ENCODE results near the gene CA10. TPM values are rescaled to one million over a fixed set of nuclear protein-coding genes. Genes with fewer than 3 reads are reported as not detected.

The CA10 gene
- total and polyA plus RNA-seq, 11 donors, result not detected

- DNase-seq, result no peak
- no peaks in the 10 kb centered on the region for H3K36me3 ChIP-seq
- no peaks in the 10 kb centered on the region for H3K4me1 ChIP-seq
- H3K9me3 ChIP-seq, result no peaks in the 10 kb centered on the region
- no peaks in the 10 kb centered on the region for H3K27me3 ChIP-seq
- H3K27ac ChIP-seq, result no peak overlapping the region
- H3K4me3 ChIP-seq, result no peak overlapping the region
- no peak for ATAC-seq
- TF ChIP-seq POLR2A (IDR thresholded peaks at IDR 0.05), result no peak
- TF ChIP-seq, protein P1, sequence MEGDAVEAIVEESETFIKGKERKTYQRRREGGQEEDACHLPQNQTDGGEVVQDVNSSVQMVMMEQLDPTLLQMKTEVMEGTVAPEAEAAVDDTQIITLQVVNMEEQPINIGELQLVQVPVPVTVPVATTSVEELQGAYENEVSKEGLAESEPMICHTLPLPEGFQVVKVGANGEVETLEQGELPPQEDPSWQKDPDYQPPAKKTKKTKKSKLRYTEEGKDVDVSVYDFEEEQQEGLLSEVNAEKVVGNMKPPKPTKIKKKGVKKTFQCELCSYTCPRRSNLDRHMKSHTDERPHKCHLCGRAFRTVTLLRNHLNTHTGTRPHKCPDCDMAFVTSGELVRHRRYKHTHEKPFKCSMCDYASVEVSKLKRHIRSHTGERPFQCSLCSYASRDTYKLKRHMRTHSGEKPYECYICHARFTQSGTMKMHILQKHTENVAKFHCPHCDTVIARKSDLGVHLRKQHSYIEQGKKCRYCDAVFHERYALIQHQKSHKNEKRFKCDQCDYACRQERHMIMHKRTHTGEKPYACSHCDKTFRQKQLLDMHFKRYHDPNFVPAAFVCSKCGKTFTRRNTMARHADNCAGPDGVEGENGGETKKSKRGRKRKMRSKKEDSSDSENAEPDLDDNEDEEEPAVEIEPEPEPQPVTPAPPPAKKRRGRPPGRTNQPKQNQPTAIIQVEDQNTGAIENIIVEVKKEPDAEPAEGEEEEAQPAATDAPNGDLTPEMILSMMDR (IDR thresholded peaks at IDR 0.05), result no peak
- intact Hi-C loops (cut with DNase I), result loop anchor here in 2 of 10 donors (5.0 to 10.0 kb wide), 2 partner anchors 55 to 58 kb away; no protein-coding TSS in a partner anchor
Observed at GRCh38 chr17:51937264-51937663, 221.2 kb downstream of the CA10 start.

DNA sequence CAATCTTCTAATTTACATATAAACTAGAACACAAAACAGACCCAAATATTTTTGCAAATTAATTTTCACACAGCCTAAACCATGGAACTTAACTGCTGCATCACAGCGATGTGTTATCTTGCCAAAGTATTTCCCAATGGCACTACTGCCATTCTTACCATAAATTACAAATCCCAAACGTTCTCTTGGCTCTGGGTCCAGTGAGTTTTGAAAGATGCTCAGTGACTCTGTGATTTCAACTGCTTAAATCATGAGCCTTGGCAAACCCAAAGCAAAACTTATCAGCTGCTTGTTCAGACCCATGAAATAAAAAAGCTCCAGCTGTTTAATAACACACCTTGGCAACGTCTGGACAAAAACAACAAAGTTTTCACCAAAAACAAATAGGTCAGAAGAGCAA lies 223.0 kb downstream of the CA10 start:
- H3K36me3 ChIP-seq, result no peaks in the 10 kb centered on the region
- ATAC-seq, result no peak
- H3K4me3 ChIP-seq, result no peak overlapping the region
- no peak overlapping the region for H3K27ac ChIP-seq
- intact Hi-C loops (cut with DNase I), result loop anchor here in 2 of 10 donors (5.0 to 10.0 kb wide), 2 partner anchors 53 to 59 kb away; no protein-coding TSS in a partner anchor
- DNase-seq, result no peak
- no peaks in the 10 kb centered on the region for H3K4me1 ChIP-seq
- H3K9me3 ChIP-seq, result no peaks in the 10 kb centered on the region
- 38 to 62% (median 45%) methylated on average over 3 of the region's 3 CpGs for WGBS, 4 donors
- TF ChIP-seq POLR2A (IDR thresholded peaks at IDR 0.05), result no peak
- TF ChIP-seq, protein P1 (IDR thresholded peaks at IDR 0.05), result no peak
- no peaks in the 10 kb centered on the region for H3K27me3 ChIP-seq

- intact Hi-C loops (cut with DNase I), result loop anchor here in 1 of 10 donors (10.0 kb wide), 1 partner anchor 61 kb away; no protein-coding TSS in a partner anchor
- DNase-seq (no peak), ATAC-seq (no peak)
- Histone ChIP-seq H3K4me3 (no peak overlapping the region), H3K9me3 (no peaks in the 10 kb centered on the region), H3K36me3 (no peaks in the 10 kb centered on the region), H3K27me3 (no peaks in the 10 kb centered on the region), H3K27ac (no peak overlapping the region), H3K4me1 (no peaks in the 10 kb centered on the region)
- 88 to 93% (median 90%) methylated on average over 7 of the region's 7 CpGs for WGBS, 4 donors
- TF ChIP-seq POLR2A (IDR thresholded peaks at IDR 0.05), result no peak
- TF ChIP-seq, protein P1 (IDR thresholded peaks at IDR 0.05), result no peak
Observed at GRCh38 chr17:51933647-51934046, 224.9 kb downstream of the CA10 start.

GRCh38 chr17:51926448-51926847 lies 232.1 kb downstream of the CA10 start:
- no peaks in the 10 kb centered on the region for H3K9me3 ChIP-seq
- intact Hi-C loops (cut with DNase I), result no loop called here
- WGBS, 4 donors, result 49 to 68% (median 63%) methylated on average over 4 of the region's 4 CpGs

More at GRCh38 chr17:51926448-51926847, 232.1 kb downstream of the CA10 start:
- Histone ChIP-seq H3K36me3 (no peaks in the 10 kb centered on the region), H3K27me3 (no peaks in the 10 kb centered on the region), H3K27ac (no peak overlapping the region), H3K4me3 (no peak overlapping the region), H3K4me1 (no peaks in the 10 kb centered on the region)
- TF ChIP-seq, protein P1 (IDR thresholded peaks at IDR 0.05), result no peak
- no peak for TF ChIP-seq POLR2A (IDR thresholded peaks at IDR 0.05)
- ATAC-seq (no peak), DNase-seq (no peak)

Data from heart left ventricle (tissue), 16 donors.